Suppressor macrophage treated with lipopolysaccharide for 4 hours (primary cell): ENCODE results near the gene MAN2A1.
"Not testable (repeated sequence)": the region's sequence is repeated elsewhere in the genome, so short reads cannot be mapped to it uniquely, and the experiment has no call there.

Source experiments
- DNase-seq: peaks from one replicate; pipeline ENCODE4 v3.0.0-alpha.2; 2020

MAN2A1 gene

GRCh38 chr5:109760130-109760529, 70.4 kb downstream of the MAN2A1 start:
- DNase-seq: not testable (repeated sequence)

GRCh38 chr5:109762821-109763220, 73.1 kb downstream of the MAN2A1 start:
- peak; percentile 40 for DNase-seq

DNA sequence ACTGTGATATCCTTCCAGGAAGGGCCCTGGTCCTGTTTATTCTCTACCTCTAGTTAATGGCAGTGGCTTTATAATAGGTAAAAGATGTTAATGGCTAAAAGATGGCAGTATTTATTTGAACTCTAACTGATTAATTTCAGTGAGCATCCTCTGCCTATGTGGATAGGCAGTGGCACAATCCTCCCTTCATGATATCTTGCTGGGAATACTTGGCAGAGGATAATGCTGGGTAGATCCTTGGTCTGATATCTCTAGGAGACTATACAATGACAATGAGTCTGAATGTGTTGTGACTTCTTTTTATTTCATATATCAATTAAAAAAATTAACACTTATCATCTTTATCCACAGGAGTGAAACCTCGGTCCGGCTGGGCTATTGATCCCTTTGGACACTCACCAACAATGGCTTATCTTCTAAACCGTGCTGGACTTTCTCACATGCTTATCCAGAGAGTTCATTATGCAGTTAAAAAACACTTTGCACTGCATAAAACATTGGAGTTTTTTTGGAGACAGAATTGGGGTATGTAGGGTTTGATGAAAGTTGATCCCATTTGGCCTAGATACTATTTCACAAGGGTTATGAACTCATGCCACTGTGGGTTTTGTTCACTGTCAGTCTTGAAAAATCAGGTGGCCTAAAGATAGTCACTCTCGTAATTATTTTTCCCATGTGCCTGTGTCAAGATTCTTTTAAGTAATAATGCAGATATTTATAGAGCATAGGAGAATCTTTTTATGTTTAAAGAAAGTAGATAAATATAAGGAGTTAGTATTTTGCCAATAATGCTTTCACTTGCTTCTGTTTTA, 77.7 kb downstream of the MAN2A1 start:
- no peak for DNase-seq

- no peak for DNase-seq
Observed at GRCh38 chr5:109767997-109768396, 78.3 kb downstream of the MAN2A1 start.

- no peak for DNase-seq
Observed at GRCh38 chr5:109769597-109770291, 80.0 kb downstream of the MAN2A1 start.

DNA sequence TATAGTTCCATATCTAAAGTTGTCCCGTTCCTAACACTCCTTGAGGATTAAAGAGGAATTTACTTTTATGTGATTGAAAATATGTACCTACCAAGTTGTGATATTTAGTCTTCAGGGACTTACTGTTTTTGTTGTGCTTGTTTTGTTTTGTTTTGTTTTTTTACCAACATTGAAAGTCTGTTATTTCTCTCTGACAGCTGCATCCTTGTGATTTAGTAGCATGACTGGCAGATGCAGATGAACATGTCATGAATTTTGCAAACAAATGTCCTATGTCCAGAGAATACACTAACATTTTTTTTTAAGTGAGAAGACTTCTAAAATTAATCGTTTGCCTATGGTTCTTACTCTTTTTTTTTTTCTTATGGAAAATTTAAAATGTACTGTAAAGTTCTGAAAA, 85.4 kb downstream of the MAN2A1 start:
- no peak for DNase-seq

- DNase-seq: no peak
Observed at GRCh38 chr5:109779036-109779735, 89.5 kb downstream of the MAN2A1 start.

DNA sequence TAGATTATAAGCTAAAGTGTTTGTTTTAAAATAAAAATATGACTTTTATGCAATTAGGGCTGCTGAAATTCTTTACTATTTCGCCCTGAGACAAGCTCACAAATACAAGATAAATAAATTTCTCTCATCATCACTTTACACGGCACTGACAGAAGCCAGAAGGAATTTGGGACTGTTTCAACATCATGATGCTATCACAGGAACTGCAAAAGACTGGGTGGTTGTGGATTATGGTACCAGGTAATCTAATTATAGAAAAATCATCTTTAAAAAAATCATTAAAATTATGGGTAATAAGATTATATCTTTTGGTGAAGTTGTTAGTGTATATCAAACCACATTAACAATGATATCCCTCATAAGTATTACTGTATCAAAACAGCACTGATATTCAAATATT, 95.0 kb downstream of the MAN2A1 start:
- DNase-seq: no peak

DNA sequence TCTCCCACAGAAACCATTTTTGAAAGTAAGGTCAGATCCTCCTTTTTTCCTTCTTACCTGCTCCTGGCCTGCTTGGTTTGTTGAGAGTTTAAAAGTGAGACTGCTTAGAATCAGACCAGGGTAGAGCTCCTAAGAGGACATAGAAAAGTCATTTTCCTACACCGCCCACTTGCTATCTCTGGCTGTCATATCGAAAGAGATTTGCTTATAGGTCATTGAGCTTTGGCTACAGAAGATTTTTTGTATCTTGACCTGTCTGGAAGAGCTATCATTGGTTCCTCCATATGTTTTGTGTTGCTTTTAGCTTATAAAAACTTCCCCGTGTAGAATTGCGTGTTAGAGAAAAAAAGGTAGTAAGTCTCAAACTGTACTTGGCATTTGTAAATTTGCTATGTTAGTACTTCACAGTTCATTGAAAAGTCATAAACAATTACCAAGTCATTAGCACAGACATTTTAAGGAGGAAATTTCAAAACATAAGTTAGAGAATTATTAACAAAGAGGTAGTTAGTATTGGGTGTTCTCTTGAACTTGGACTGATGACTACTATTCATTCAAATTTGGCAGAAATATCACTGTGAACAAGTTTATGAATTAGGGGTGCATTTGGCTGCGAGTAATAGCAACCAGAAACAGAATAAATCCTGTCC, 96.6 kb downstream of the MAN2A1 start:
- no peak for DNase-seq

- no peak for DNase-seq
Observed at GRCh38 chr5:109788596-109788995, 98.9 kb downstream of the MAN2A1 start.

DNA sequence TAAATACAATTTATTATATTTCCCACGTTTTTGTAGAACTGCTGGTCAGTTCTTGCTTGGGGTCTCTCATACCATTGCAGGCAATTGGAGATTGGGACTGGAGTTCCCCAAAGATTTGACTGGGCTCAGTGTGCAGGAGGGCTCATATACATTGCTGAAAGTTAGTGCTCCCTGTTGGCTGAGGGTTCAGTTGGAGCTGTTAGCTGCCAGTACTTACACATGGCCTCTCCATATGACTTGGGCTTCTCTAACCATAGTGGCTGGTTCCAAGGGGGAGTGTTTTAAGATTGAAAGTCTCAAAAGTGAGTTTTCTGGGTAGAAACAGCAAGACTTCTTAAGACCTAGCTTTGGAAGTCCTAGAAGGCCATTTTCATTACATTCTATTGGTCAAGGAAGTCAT, 102.9 kb downstream of the MAN2A1 start:
- DNase-seq: no peak

- DNase-seq: no peak
Observed at GRCh38 chr5:109803854-109804253, 114.1 kb downstream of the MAN2A1 start.

- DNase-seq: no peak
Observed at GRCh38 chr5:109805472-109805871, 115.7 kb downstream of the MAN2A1 start.

GRCh38 chr5:109805883-109806282, 116.2 kb downstream of the MAN2A1 start:
- DNase-seq: no peak

- no peak for DNase-seq
Observed at GRCh38 chr5:109812698-109813097, 123.0 kb downstream of the MAN2A1 start.

DNA sequence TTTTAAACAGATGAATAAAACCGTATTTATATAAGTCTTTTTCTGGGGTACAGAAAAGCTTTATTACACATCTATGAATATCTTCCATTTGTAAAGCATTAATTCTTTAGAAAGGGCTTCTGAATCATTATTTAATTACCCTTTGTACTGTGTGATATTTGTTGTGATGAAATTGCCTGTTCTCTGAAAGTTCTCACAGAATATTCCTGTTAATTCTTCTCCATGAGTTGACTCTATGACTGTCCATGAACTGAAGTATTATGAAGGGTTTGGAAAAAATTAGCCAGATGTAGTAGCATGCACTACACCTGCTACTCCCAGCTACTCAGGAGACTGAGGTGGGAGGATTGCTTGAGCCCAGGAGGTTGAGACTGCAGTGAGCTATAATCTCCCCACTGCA, 127.0 kb downstream of the MAN2A1 start:
- no peak for DNase-seq

GRCh38 chr5:109819878-109820277, 130.2 kb downstream of the MAN2A1 start:
- no peak for DNase-seq

DNA sequence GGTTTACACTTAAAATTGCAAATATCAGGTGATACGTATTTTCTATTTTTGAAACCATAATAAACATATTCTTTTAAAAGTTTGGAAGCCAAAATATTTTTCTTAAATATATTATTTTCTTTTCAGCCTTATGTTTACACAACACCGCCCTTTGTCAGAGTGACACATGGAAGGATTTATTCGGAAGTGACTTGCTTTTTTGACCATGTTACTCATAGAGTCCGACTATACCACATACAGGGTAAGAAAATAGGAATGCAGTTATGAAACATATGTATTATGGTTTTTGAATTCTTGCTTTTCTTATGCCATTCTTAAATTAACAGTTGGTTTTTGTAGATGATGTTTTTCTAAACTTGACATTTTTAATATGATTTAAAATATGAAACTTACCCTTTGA, 133.9 kb downstream of the MAN2A1 start:
- DNase-seq: no peak

GRCh38 chr5:109825450-109825849, 135.7 kb downstream of the MAN2A1 start:
- no peak for DNase-seq

- DNase-seq: no peak
Observed at GRCh38 chr5:109826426-109826825, 136.7 kb downstream of the MAN2A1 start.

- DNase-seq: no peak
Observed at GRCh38 chr5:109829331-109829730, 139.6 kb downstream of the MAN2A1 start.

DNA sequence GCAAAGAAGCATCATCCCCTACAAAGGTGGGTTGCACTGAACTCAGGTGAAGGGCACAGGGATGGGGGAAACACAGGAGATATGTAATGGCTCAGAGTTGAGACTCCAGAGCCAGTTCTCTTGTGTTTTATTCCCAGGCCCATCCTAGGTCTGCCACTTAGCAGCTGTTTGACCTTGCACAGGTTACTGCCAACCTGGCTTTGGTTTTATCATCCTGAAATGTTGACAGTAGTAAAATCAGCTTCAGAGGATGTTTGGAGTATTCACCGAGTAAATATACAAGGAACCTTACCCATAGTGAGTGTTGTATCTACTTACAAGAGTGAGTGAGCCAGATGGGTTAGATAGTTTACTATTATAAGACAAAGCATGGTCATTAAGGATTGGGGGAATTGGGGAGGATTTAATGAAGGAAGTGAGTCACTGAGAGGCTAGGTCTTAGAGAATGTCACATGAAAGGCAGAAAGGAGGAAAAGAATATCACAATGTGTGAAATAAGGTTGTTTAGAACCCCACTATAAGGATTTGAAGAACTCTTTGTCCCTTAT, 141.3 kb downstream of the MAN2A1 start:
- no peak for DNase-seq
